Activated T-cell treated with anti-CD3 and anti-CD28 coated beads, Interleukin-2, amount 50 U/mL, for 48 hours (primary cell): ENCODE results near the gene CACNG6.
A peak's percentile ranks its signal among the peaks of the same experiment; 100 is the strongest.

Source experiments
- DNase-seq, 2 experiments: peaks; one replicate each; pipeline ENCODE4 v3.0.0-alpha.2; 2020

Gene CACNG6

GRCh38 chr19:53971673-53972072, 19.8 kb upstream of the CACNG6 start:
- DNase-seq, result no peak

- DNase-seq, result peak; percentile 69 to 72
Observed at GRCh38 chr19:53977429-53977990, 13.9 kb upstream of the CACNG6 start.

GRCh38 chr19:53977991-53978731, 13.3 kb upstream of the CACNG6 start:
- peak; percentile 51 to 65 for DNase-seq

GRCh38 chr19:53978975-53979801, 12.2 kb upstream of the CACNG6 start:
- no peak for DNase-seq

GRCh38 chr19:53980539-53981375, 10.7 kb upstream of the CACNG6 start:
- DNase-seq, result no peak

- no peak for DNase-seq
Observed at GRCh38 chr19:53981376-53981951, 10.0 kb upstream of the CACNG6 start.

- DNase-seq, result no peak
Observed at GRCh38 chr19:53982001-53982451, 9.4 kb upstream of the CACNG6 start.

- peak in 1 of 2 experiments; percentile 26 for DNase-seq
Observed at GRCh38 chr19:53982611-53983010, 8.8 kb upstream of the CACNG6 start.

GRCh38 chr19:53983457-53984289, 7.8 kb upstream of the CACNG6 start:
- DNase-seq, result no peak

- no peak for DNase-seq
Observed at GRCh38 chr19:53985863-53986262, 5.6 kb upstream of the CACNG6 start.

GRCh38 chr19:53988981-53989380, 2.5 kb upstream of the CACNG6 start:
- no peak for DNase-seq

- no peak for DNase-seq
Observed at GRCh38 chr19:53989600-53990533, 1.6 kb upstream of the CACNG6 start.

GRCh38 chr19:53992211-53992610, 774 bp downstream of the CACNG6 start:
- no peak for DNase-seq

GRCh38 chr19:53992815-53993214, 1.4 kb downstream of the CACNG6 start:
- DNase-seq, result no peak

- DNase-seq, result no peak
Observed at GRCh38 chr19:53993448-53993847, 2.0 kb downstream of the CACNG6 start.

- no peak for DNase-seq
Observed at GRCh38 chr19:53994811-53995210, 3.4 kb downstream of the CACNG6 start.

GRCh38 chr19:53998223-53998622, 6.8 kb downstream of the CACNG6 start:
- no peak for DNase-seq

- no peak for DNase-seq
Observed at GRCh38 chr19:53999694-54000093, 8.3 kb downstream of the CACNG6 start.

- DNase-seq, result no peak
Observed at GRCh38 chr19:54001496-54001895, 10.1 kb downstream of the CACNG6 start.
